Airway epithelial cell (primary cell): ENCODE data around the gene METTL25B. TPM values are rescaled to one million over a fixed set of nuclear protein-coding genes. Genes with fewer than 3 reads are reported as not detected.

Experiments used
- total RNA-seq: library from RNA; depleted of rRNA; stranded (reverse); fragments of >200 nt; gene quantifications from 2 replicates; pipeline ENCODE4 v1.2.3, GENCODE V29; 2015

The METTL25B gene
- 17.6 and 22.0 TPM in 2 replicates for total RNA-seq

DNA sequence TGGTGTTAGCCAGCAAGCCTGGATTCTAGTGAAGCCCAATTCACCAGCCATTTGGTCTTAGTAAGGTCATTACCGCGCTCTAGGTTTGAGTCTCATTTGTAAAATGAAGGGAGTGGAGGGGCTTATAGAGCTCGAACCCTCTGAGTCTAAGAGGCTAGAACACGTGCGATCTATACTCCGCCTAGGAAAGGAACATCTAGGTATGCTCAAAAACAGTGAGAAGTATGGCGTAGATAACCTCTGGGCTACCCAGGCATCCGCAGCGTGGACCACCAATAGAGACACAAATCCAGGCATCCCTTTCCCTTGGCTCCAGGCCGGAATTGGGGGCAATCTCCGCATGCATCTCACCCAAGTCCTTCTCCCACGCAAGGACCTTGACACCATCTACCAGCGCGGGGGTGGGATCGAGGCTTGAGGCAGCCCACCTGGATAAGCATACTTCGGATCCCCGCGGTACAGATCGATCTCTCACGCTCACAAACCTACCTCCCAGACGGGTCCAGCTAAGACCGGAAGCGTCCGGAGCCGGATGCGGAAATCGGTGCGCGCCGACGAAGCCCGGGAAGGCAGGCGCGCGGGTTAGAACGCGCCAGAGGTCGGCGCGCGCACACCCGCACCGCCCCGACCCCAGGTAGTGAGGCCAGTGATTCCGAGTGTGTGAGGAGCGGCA lies at the start of gene METTL25B:
Gene METTL25B (plus strand): TSS at position 544 of the 673 bp plus-strand sequence. CDS start 636 bp downstream, outside the sequence.

DNA sequence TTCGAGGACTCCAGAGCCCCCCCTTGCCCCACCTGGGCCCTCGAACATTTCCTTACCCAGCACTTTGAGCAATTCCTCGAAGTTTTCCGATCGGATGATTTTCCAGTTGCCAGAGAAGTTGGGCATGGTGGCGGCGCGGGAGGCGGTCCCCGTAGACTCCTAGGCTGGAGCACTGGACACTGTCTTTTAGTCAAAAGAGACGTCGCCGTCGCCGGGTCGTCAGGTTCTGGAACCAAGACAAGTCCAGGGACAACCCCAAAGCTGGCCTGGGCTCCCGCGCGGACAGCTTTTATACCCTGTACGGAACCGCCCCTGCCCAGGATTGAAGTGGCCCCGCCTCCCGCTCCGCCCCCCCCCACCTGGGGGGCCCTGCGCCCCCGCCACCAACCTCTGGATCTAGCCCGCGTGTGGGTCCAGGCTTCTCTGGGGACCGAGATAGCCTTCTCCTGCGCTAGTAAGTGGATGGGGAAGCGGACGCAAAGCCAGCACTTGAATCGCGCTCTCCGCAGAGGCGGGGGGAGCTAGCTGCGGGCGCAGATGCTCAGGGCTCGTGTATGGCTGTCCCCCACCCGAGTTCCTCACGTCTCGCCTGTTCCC lies 22.9 kb upstream of the METTL25B start, which contains the start of gene CRABP2:
Gene CRABP2 (minus strand): TSS at position 263 of the 597 bp plus-strand sequence. CDS start 137 bp downstream, at position 126.

DNA sequence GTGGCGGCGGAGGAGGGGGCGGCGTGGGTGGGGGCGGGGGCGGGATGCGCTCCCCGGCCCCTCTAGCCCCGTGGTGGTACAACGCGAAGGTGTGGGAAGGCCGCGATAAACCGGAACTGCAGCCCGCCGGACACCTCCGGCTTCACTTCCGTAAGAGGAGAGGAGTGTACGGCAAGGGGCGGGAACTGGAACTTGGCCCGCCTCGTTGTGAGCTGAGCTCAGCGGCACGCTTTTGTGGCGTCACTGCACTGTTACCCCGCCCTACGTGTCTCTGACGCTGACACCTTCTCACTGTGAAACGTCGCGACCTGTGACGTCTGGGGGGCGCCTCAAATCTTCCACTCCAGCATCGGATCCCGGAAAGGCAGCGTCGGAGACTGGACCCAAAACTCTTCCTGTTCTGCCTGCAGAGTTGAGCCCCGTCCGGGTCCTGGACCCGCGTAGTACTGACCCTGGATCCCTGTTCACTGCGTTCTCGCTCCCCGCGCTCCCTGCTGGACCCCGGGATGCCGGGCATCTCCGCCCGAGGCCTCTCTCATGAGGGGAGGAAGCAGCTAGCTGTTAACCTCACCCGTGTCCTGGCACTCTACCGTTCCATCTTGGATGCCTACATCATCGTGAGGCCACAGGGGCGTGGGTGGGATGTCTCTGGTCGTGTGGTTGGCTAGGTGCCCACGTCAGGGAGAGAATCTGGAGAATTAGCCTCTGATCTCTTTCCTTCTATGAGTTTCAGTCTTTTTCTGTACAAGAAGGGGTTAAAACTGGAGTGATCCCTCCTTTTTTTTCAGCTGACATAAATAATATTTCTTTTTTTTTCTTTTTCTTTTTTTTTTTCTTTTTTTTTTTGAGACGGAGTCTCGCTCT lies 562 bp downstream of the METTL25B start, which contains the start of gene ISG20L2:
Gene ISG20L2 (minus strand): TSS at position 168 of the 864 bp plus-strand sequence. CDS start 1,114 bp downstream, outside the sequence.

DNA sequence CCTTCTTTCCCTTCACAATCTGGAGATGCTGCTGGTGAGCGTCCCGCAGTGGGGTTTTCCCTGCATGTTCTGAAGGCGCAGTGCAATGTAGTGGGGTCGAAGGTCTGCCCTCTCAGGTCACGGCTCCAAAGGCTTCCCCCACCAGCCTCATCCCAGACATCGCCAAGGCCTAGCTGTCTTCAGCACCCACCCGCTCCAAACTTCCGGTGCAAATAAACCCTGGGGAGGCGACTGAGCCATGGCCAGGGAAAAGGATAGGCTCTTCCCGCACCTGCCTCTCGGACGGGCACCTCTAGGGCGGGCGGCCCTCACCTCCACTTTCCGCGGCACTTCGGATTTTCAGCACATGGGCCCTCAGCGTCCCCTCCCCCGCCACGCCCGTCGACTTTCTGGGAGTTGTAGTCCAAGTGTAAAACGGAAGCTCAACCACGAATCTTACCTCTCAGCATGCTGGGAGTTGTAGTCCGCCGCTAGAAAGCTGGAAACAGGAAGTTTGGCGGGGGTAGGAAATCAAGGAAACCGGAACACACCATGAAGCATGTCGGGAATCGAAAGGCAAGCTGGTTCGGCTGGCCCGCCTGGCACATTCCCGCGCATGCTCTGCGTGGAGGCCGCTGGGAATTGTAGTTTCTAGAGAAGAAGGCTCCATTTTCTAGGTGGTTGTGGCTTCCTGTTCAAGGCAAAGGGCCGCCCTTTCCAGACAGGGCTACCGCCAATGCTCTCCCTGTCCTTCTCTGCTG lies 12.6 kb downstream of the METTL25B start, which contains the start of gene MRPL24:
Gene MRPL24 (minus strand): TSS at position 348 of the 740 bp plus-strand sequence. CDS start 2,384 bp downstream, outside the sequence.

DNA sequence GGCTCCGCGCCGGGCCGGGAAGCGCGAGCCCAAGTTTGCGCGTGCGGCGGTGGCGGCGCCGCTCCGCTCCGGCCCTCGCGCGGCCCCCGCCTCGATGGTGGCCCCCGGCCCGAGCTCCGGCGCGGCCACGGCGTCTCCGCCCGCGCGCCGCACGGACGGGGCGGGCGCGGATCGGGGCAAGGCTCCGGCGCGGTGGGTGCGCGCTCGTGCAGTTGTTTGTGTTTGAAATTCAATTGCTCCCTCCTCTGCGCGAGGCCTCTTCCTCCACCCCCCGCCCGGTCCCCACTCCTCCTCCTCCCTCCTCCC lies 23.1 kb downstream of the METTL25B start, which contains the start of gene HDGF:
Gene HDGF (minus strand): TSS at position 225 of the 306 bp plus-strand sequence. CDS start 246 bp downstream, outside the sequence.

DNA sequence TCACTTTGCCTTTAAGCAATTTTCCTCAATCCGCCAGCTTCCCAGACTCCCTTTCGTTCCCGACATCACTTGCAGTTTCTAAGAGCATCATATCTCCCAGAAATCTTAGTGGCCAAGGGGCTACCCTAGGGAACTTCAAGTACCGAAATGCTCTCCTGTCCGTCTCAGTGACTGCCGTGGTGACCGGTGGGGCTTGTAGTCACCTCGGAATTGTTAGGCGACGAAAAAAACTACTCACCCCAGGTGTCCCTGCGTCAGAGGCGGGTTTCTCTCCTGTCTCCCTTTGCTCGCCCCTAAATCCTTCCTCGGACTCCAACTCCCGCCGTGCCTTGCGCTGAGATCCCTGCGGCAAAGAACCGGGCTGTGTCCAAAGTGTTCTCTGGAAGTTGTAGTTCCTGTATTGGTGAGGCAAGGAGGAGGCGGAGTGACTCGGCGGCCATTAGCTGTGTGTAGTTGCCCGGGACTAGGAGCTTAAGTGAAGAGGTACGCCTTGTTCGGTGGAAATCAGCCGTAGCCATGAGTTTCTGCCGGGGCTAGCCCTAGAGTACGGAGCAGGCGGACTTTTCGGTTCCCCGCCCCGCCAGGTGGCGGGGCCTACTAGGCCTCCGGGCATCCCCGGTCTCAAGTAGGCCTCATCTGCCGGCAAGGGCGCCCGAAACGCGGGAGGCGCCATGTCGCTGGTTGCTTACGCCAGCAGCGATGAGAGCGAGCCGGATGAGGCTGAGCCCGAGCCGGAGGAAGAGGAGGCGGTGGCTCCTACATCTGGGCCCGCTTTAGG lies 39.0 kb downstream of the METTL25B start, which contains the start of gene PRCC:
Gene PRCC (plus strand): TSS at position 435 of the 778 bp plus-strand sequence. CDS start 237 bp downstream, at position 672.

Other genes starting within 250 kb of the METTL25B start
- 18.2 and 18.8 TPM in 2 replicates for gene MEF2D, start 227.7 kb upstream of the METTL25B start, total RNA-seq
- 22.3 and 31.2 TPM in 2 replicates for gene IQGAP3, start 155.9 kb upstream of the METTL25B start, total RNA-seq
- gene TTC24, start 148.7 kb upstream of the METTL25B start, total RNA-seq = not detected in 2 replicates
- 118 and 139 TPM in 2 replicates for gene NAXE, start 136.7 kb upstream of the METTL25B start, total RNA-seq
- gene GPATCH4, start 127.0 kb upstream of the METTL25B start, total RNA-seq = 15.6 and 35.7 TPM in 2 replicates
- gene HAPLN2, start 109.1 kb upstream of the METTL25B start, total RNA-seq = not detected in 2 replicates
- not detected in 2 replicates for gene BCAN, start 86.4 kb upstream of the METTL25B start, total RNA-seq
- gene NES, start 51.1 kb upstream of the METTL25B start, total RNA-seq = 0.85 and 0.93 TPM in 2 replicates
- gene CRABP2, start 22.9 kb upstream of the METTL25B start, total RNA-seq = 446 and 591 TPM in 2 replicates
- gene ISG20L2, start 297 bp downstream of the METTL25B start, total RNA-seq = 28.4 and 37.9 TPM in 2 replicates
- 76.9 and 94.0 TPM in 2 replicates for gene MRPL24, start 12.6 kb downstream of the METTL25B start, total RNA-seq
- gene HDGF, start 23.2 kb downstream of the METTL25B start, total RNA-seq = 332 and 365 TPM in 2 replicates
- gene PRCC, start 39.1 kb downstream of the METTL25B start, total RNA-seq = 40.3 and 43.9 TPM in 2 replicates
- gene SH2D2A, start 88.4 kb downstream of the METTL25B start, total RNA-seq = 1.8 and 2.5 TPM in 2 replicates
- gene INSRR, start 130.6 kb downstream of the METTL25B start, total RNA-seq = not detected in 2 replicates
- gene NTRK1, start 132.4 kb downstream of the METTL25B start, total RNA-seq = not detected in 2 replicates
- 5.0 and 6.3 TPM in 2 replicates for gene PEAR1, start 165.2 kb downstream of the METTL25B start, total RNA-seq
- not detected in 2 replicates for gene LRRC71, start 192.2 kb downstream of the METTL25B start, total RNA-seq